SU-DHL-6 (cell line): ENCODE data around the gene DNER.

Source experiments
- CTCF ChIP-seq: fragments of 200-600 bp; sonication (generic); IDR thresholded peaks from one replicate; pipeline ENCODE4 v1.5.1; 2017; ENCODE audit warnings: antibody characterized with exemption, mild to moderate bottlenecking, low read length, moderate library complexity; ENCODE audit not compliant: insufficient read depth, poor library complexity, severe bottlenecking
- EZH2phosphoT487 ChIP-seq: fragments of 200-600 bp; sonication (generic), shearing (Covaris generic); conservative IDR thresholded peaks from 2 replicates; pipeline ENCODE4 v1.6.1; 2018; ENCODE audit warnings: mild to moderate bottlenecking, antibody characterized with exemption, low read length, moderate library complexity, mixed read lengths

GRCh38 chr2:229596796-229597195 lies 117.6 kb downstream of the DNER start:
- TF ChIP-seq CTCF (no peak), EZH2phosphoT487 (no peak)
